HepG2 (cell line): ENCODE results near the gene RGR. TPM values are rescaled to one million over a fixed set of nuclear protein-coding genes. Genes with fewer than 3 reads are reported as not detected.
"Not testable (repeated sequence)": the region's sequence is repeated elsewhere in the genome, so short reads cannot be mapped to it uniquely, and the experiment has no call there.

Source experiments
- ATAC-seq: fragments of 200-7000 bp; cut with Tn5 transposase; 3 replicates; pipeline ENCODE4 v1.9.1; 2020; ENCODE audit warnings: mild to moderate bottlenecking, moderate library complexity
- BruUV-seq: library from RNA; stranded (reverse); fragments of 400-500 nt; replicated peaks from 2 replicates; lab custom pipeline; 2021; lab: Mats Ljungman, UMichigan
- CTCF ChIA-PET: fragments of 300-600 bp; formaldehyde crosslinking; extraction: SDS; loops from one replicate; lab custom pipeline; 2021; ENCODE audit warnings: low total read pairs, inconsistent platforms, low intra/inter-chr PET ratio; lab: Yijun Ruan, JAX
- POLR2A ChIA-PET: fragments of 350-600 bp; sonication (Branson Sonifier 250); formaldehyde crosslinking; loops from one replicate; lab custom pipeline; 2020; ENCODE audit warnings: antibody characterized with exemption, inconsistent platforms; lab: Yijun Ruan, JAX
- DNase-seq: peaks from one replicate; pipeline ENCODE4 v3.0.0-alpha.2; 2015; ENCODE audit warnings: low spot score
- FAIRE-seq: peaks from 3 replicates; lab custom pipeline; 2011; peaks lifted over from hg19 to GRCh38; lab: Jason Lieb, UNC
- H2AFZ ChIP-seq: one replicate; pipeline ENCODE4 v1.6.1; 2011; ENCODE audit warnings: low read length, inconsistent platforms
- H3K27ac ChIP-seq: fragments of 300-600 bp; 3 replicates; pipeline ENCODE4 v1.8.0; 2011; ENCODE audit warnings: mixed run types, mild to moderate bottlenecking, mixed read lengths, low read length, inconsistent platforms; ENCODE audit not compliant: insufficient read depth; ENCODE audit errors: extremely low read length
- H3K27me3 ChIP-seq, 2 experiments: fragments of 200-600 bp in 1 of 2; 2 replicates in 1 of 2; 3 replicates in 1 of 2; pipeline versions ENCODE4 v1.6.0 to v1.8.0; 2011; ENCODE audit warnings: low read length in 2 of 2, mild to moderate bottlenecking in 2 of 2, moderate library complexity in 2 of 2, inconsistent platforms in 1 of 2; ENCODE audit not compliant: insufficient read depth in 2 of 2, control insufficient read depth in 1 of 2
- H3K36me3 ChIP-seq, 2 experiments: fragments of 200-600 bp in 1 of 2; replicated peaks in 1 of 2; 2 replicates in 1 of 2; 3 replicates in 1 of 2; pipeline versions ENCODE4 v1.5.1 to v1.8.0; 2011; ENCODE audit warnings: low read length in 2 of 2, inconsistent platforms in 1 of 2; ENCODE audit not compliant: insufficient read depth in 2 of 2, control insufficient read depth in 1 of 2
- H3K4me1 ChIP-seq: 2 replicates; pipeline ENCODE4 v1.5.1; 2012; ENCODE audit warnings: low read length, inconsistent platforms; ENCODE audit not compliant: insufficient read depth
- H3K4me2 ChIP-seq: 2 replicates; pipeline ENCODE4 v1.6.0; 2011; ENCODE audit warnings: low read depth, low read length, inconsistent platforms
- H3K4me3 ChIP-seq, 3 experiments: fragments of 200-600 bp in 1 of 3; sonication (generic), shearing (Covaris generic) in 1 of 3; replicated peaks in 1 of 3; 2 replicates each; pipeline ENCODE4 v1.5.1; 2011 to 2016; ENCODE audit warnings: low read length in 3 of 3, inconsistent platforms in 2 of 3, low read depth in 2 of 3, mild to moderate bottlenecking in 2 of 3, control low read depth in 1 of 3, mixed read lengths in 1 of 3; ENCODE audit not compliant: insufficient read depth in 1 of 3
- H3K79me2 ChIP-seq: one replicate; pipeline ENCODE4 v1.6.1; 2011; ENCODE audit warnings: low read length, inconsistent platforms; ENCODE audit not compliant: insufficient read depth
- H3K9ac ChIP-seq: 2 replicates; pipeline ENCODE4 v1.6.0; 2011; ENCODE audit warnings: mild to moderate bottlenecking, low read depth, low read length, inconsistent platforms; ENCODE audit not compliant: insufficient read depth
- H3K9me3 ChIP-seq: 2 replicates; pipeline ENCODE4 v1.5.1; 2012; ENCODE audit warnings: mild to moderate bottlenecking, low read length
- H4K20me1 ChIP-seq: 2 replicates; pipeline ENCODE4 v1.6.0; 2011; ENCODE audit warnings: inconsistent platforms, mild to moderate bottlenecking, low read length, moderate library complexity; ENCODE audit not compliant: insufficient read depth
- ARID5B ChIP-seq: IDR thresholded peaks from 2 replicates; pipeline ENCODE4 v1.4.0; 2020; ENCODE audit warnings: mild to moderate bottlenecking, missing genetic modification reagents
- BCL6 ChIP-seq: IDR thresholded peaks from 2 replicates; pipeline ENCODE4 v1.6.1; 2016; ENCODE audit warnings: missing genetic modification reagents, missing compliant biosample characterization
- EP300 ChIP-seq, 3 experiments: sonication (generic) in 1 of 3; formaldehyde crosslinking in 1 of 3; IDR thresholded peaks; 2 replicates each; pipeline versions ENCODE4 v1.5.1 to v1.6.1; 2011 to 2020; ENCODE audit warnings: low read depth in 2 of 3, low read length in 2 of 3, borderline replicate concordance in 1 of 3, improper control_type of control experiment in 1 of 3, mild to moderate bottlenecking in 1 of 3, missing genetic modification reagents in 1 of 3, moderate library complexity in 1 of 3
- KDM3A ChIP-seq: IDR thresholded peaks from 2 replicates; pipeline ENCODE4 v1.6.1; 2018; ENCODE audit warnings: low read depth, missing compliant biosample characterization
- SOX5 ChIP-seq: IDR thresholded peaks from 2 replicates; pipeline ENCODE4 v1.6.1; 2016; ENCODE audit warnings: borderline replicate concordance
- SOX6 ChIP-seq, 2 experiments: fragments of 450-650 bp in 1 of 2; sonication (generic) in 1 of 2; formaldehyde crosslinking in 1 of 2; IDR thresholded peaks; 2 replicates each; pipeline versions ENCODE4 v1.4.0 to v1.6.1; 2017 to 2020; ENCODE audit warnings: antibody characterized with exemption in 1 of 2, mild to moderate bottlenecking in 1 of 2, missing genetic modification reagents in 1 of 2
- TCF7 ChIP-seq: sonication (generic); IDR thresholded peaks from 2 replicates; pipeline ENCODE4 v1.6.1; 2016; ENCODE audit warnings: antibody characterized with exemption, low read depth
- ZBTB8A ChIP-seq: sonication (generic); formaldehyde crosslinking; IDR thresholded peaks from 2 replicates; pipeline ENCODE4 v1.4.0; 2020; ENCODE audit warnings: mild to moderate bottlenecking, low read depth, missing genetic modification reagents, borderline replicate concordance
- ZNF687 ChIP-seq: sonication (generic); formaldehyde crosslinking; IDR thresholded peaks from 2 replicates; pipeline ENCODE4 v1.5.1; 2020; ENCODE audit warnings: mild to moderate bottlenecking, missing genetic modification reagents, moderate library complexity
- ZNF704 ChIP-seq: sonication (generic); formaldehyde crosslinking; IDR thresholded peaks from 2 replicates; pipeline ENCODE4 v1.8.1; 2023; ENCODE audit warnings: mild to moderate bottlenecking, inconsistent platforms, moderate library complexity, missing genetic modification reagents, borderline replicate concordance
- ZNF776 ChIP-seq: sonication (generic); formaldehyde crosslinking; IDR thresholded peaks from 2 replicates; pipeline ENCODE4 v1.4.0; 2020; ENCODE audit warnings: mild to moderate bottlenecking, missing genetic modification reagents
- WGBS: methylation state at CpG from one replicate; pipeline ENCODE4 v1.1.6; 2017; ENCODE audit warnings: low lambda C conversion rate; 5-methylcytosine and 5-hydroxymethylcytosine counted together
- in situ Hi-C: cut with HindIII; loops from 2 replicates; pipeline ENCODE4 v1.10.0; 2017; ENCODE audit warnings: low pct_unique_long_range_greater_than_20kb; ENCODE audit not compliant: extremely low pct_ligation_motif_present
- intact Hi-C: fragments of 100-400 bp; cut with micrococcal nuclease; formaldehyde crosslinking; loops from one replicate; pipeline ENCODE4 v1.10.0; 2022; ENCODE audit not compliant: unreplicated experiment
- polyA plus RNA-seq, 8 experiments: library from polyadenylated mRNA; depleted of rRNA in 3 of 8; stranded (reverse) in 7 of 8; unstranded in 1 of 8; fragments of >200 nt; fragmentation: Illumina TruSeq in 4 of 8; extraction: Trizol in 4 of 8; gene quantifications; 2 replicates each; pipeline versions ENCODE4 v1.2.1 to v1.2.3, GENCODE V29; 2011 to 2016; ENCODE audit warnings: low read depth in 4 of 8, missing spikeins in 1 of 8, mixed read lengths in 1 of 8; ENCODE audit not compliant: insufficient read depth in 1 of 8
- total RNA-seq, 5 experiments: library from RNA; depleted of rRNA; stranded (reverse); fragments of >200 nt; fragmentation: Illumina TruSeq; extraction: Trizol; gene quantifications; 2 replicates each; pipeline ENCODE4 v1.2.3, GENCODE V29; 2016; ENCODE audit warnings: low read depth in 1 of 5

The RGR gene
- total and polyA plus RNA-seq, 2 of the 13 experiments (the other 11 are each of a cell fraction or from before 2014, with no cell fraction given), result 0.69 to 0.71 TPM

GRCh38 chr10:84270708-84271107 lies 25.9 kb downstream of the RGR start (continued):
- TF ChIP-seq SOX5 (CRISPR knock-in tag), result 0 out of 2 replicates have a peak, but pooled peaks have one; percentile 34
- no peak for TF ChIP-seq KDM3A
- TF ChIP-seq ZNF776 (CRISPR knock-in tag), result no peak
- 0 out of 2 replicates have a peak, but pooled peaks have one; percentile 6 for TF ChIP-seq TCF7
- peak in 1 of 2 experiments; percentile 42; a peak in 2 of 4 replicates for TF ChIP-seq EP300 (IDR thresholded peaks at IDR 0.05; ENCODE audit: low read depth in 2 of 2, low read length in 2 of 2)
- TF ChIP-seq EP300 (CRISPR knock-in tag; IDR thresholded peaks at IDR 0.05; ENCODE audit: borderline replicate concordance), result no peak
- TF ChIP-seq BCL6, result peak; percentile 80
- no peak for TF ChIP-seq ZNF704
- no peak for TF ChIP-seq ZBTB8A (CRISPR knock-in tag)
- TF ChIP-seq SOX6 (IDR thresholded peaks at IDR 0.05), result no peak
- peak; percentile 36; the same call in 1 of the 2 replicates for TF ChIP-seq SOX6 (CRISPR knock-in tag; IDR thresholded peaks at IDR 0.05)
- TF ChIP-seq, all 625 proteins: peak for 12

- H3K27ac ChIP-seq, result not testable (repeated sequence)
- TF ChIP-seq ZNF687 (CRISPR knock-in tag), result peak; percentile 31; the same call in 1 of the 2 replicates
- peak; percentile 33; the same call in 1 of the 2 replicates for TF ChIP-seq ARID5B
These were observed 35.1 kb downstream of the RGR start for GRCh38 chr10:84279876-84280475.

More at GRCh38 chr10:84279876-84280475, 35.1 kb downstream of the RGR start:
- H3K9me3 ChIP-seq, in situ Hi-C loops, H3K27me3 ChIP-seq, H2AFZ ChIP-seq, H3K79me2 ChIP-seq, FAIRE-seq, intact Hi-C loops, H3K36me3 ChIP-seq, ATAC-seq, H4K20me1 ChIP-seq, CTCF ChIA-PET, BruUV-seq, H3K9ac ChIP-seq, DNase-seq, H3K4me1 ChIP-seq: not testable (repeated sequence)
- 2% methylated on average over 11 of the region's 31 CpGs for WGBS
- peak overlapping the region in 2 of 3 experiments; percentile 10 to 39; a peak in 3 of 6 replicates for H3K4me3 ChIP-seq
- H3K4me2 ChIP-seq, result peak overlapping the region; percentile 40; the same call in 1 of the 2 replicates
- POLR2A ChIA-PET, result interaction anchor here (1.1 kb wide), 1 partner anchor 48 kb away, joined by 3 read pairs; the partner anchor contains the start of gene CCSER2
